Measurements from ENCODE around the gene SPARC.

DNA sequence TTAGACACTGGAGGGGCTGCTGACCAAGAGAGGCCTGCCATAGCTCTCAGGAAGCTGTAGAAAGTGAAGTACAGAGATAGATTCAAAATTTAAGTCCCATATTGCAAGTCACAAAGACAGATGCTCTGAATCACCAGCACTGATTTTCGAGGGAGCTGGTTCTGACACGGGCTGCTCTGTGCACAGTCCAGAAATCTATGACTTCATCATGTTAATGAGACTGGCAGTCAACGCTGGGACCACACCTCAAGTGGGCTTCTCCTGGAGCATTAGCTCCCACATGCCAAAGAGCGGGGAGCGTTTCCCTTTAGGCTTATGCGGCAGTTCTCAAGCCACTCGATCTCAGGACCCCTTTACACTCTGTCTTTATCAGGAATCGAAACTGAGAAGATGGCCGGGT lies 61.4 kb downstream of the SPARC start:
- TF ChIP-seq, protein P1, sequence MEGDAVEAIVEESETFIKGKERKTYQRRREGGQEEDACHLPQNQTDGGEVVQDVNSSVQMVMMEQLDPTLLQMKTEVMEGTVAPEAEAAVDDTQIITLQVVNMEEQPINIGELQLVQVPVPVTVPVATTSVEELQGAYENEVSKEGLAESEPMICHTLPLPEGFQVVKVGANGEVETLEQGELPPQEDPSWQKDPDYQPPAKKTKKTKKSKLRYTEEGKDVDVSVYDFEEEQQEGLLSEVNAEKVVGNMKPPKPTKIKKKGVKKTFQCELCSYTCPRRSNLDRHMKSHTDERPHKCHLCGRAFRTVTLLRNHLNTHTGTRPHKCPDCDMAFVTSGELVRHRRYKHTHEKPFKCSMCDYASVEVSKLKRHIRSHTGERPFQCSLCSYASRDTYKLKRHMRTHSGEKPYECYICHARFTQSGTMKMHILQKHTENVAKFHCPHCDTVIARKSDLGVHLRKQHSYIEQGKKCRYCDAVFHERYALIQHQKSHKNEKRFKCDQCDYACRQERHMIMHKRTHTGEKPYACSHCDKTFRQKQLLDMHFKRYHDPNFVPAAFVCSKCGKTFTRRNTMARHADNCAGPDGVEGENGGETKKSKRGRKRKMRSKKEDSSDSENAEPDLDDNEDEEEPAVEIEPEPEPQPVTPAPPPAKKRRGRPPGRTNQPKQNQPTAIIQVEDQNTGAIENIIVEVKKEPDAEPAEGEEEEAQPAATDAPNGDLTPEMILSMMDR (IDR thresholded peaks at IDR 0.05), result no peak
- TF ChIP-seq, protein P2, sequence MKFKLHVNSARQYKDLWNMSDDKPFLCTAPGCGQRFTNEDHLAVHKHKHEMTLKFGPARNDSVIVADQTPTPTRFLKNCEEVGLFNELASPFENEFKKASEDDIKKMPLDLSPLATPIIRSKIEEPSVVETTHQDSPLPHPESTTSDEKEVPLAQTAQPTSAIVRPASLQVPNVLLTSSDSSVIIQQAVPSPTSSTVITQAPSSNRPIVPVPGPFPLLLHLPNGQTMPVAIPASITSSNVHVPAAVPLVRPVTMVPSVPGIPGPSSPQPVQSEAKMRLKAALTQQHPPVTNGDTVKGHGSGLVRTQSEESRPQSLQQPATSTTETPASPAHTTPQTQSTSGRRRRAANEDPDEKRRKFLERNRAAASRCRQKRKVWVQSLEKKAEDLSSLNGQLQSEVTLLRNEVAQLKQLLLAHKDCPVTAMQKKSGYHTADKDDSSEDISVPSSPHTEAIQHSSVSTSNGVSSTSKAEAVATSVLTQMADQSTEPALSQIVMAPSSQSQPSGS (CRISPR knock-in tag; IDR thresholded peaks at IDR 0.05; ENCODE audit: borderline replicate concordance, low read depth), result no peak
